ENCODE measurements around the gene LPCAT1.

Gene LPCAT1

DNA sequence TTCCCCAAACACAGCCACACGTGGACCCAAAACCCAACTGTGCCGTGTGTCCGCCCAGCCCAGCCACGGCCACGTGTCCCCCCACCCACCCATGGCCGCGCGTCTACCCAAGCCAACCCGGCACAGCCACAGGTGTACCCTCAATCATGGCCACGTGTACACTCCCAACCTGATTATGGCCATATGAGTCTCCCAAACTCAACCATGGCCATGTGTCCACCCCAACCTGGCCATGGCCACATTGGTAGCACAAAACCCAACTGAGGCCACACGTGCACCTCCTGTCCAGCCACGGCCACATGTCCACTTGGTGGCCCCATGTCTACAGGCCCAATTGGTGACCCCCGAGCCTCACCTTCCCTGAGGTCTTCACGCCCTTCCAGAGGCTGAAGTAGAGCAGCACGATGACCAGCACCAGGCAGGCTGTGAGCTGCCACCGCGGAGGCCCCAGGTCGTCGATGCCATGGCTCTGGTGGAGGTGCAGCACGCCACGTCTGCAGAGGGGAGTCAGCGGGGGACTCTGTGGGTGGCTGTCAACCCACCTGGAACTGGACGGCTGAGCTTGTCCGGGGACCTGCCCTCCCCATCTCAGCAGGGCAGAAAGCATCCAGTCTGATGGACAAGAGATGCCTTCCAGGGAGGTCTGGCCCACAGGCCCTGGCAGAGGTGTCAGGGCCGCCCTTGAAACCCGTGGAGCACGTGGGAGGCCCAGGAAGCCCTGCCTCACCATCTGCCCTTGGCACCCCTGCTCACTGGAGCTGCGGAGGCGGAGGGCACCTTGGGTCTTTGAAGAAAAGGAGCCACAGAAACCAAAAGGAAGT is 102.0 kb downstream of the LPCAT1 start:
- DNase-seq (ENCODE audit: low spot score): no peak

DNA sequence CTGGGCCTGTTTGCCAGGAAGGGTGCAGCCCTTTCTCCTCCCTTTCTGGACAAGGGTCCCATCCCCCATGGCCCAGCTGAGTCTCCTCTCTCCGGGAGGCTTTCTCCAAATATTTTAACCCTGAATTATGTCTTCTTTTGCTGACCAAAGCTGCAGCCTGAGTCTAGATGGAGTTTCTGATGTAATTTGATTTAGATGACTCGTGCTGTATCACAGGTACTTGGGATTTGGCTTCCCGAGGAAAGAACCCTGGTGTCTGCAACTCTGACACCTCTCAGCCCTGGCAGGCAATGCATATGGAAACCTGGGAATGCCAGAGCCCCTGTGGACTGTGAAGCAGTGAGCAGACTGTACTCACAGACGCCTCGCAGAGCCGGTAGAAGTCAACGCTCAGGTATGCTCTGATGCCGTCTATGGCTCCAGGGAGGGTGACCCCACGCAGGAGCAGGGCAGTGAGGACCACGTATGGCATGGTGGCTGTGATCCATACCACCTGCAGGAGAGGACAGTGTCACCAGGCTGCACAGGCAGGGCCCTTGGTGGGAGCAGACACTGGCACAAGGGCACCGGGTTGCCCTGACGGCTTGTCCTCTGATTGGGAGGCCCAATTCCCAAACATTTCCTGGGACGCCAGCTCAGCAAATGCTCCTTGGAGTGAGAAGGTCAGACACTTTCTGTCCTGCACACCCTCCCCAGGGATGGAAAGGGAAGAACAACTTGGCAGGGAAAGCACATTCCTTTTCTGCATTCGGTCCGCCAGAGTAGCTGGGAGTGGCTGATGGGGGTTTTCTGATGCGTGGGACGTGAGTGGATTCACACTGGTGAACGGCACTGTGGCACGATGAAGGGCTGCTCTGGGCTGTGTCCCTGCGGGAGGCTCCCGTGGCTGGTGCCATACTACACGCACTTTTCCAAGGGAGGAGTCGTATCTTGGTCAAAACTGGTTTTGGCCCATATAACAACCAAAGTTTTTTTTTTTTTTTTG is 103.3 kb downstream of the LPCAT1 start:
- DNase-seq (ENCODE audit: low spot score): peak; percentile 28

DNA sequence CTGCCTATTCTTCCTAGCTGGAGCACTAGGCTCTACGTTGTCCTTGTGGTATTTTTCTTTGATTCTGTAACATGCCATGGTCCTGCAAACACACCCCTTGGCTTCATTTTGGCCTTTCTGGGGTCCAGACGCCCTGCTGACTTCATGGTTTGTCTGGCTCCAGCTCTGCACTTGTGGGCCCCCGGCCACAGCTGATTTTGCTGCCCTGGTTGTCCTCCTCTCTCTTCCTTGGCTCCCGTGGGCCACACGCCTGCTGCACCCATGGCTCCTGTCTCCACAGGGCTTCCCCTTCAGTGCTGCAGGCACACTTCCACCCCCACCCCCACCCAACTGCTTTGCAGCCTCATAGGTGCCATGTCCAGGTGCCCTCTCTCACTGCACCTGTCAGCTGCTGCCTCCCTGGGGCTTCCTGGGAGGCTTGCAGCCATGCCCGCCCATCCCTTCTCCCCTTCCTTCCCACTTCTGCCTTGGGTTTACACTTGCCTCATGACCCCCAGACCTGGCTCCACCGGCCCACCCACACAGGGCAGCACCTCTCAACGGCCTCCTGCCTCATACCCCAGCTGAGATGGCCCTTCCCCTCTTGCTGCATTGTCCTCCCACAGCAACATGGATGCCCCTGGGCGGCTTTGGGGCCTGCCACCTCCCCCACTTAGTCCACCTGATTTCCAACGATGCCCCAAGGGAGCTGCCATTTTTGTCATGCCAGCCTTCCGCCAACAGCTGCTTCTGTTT is 104.1 kb downstream of the LPCAT1 start:
- DNase-seq (ENCODE audit: low spot score): no peak

DNA sequence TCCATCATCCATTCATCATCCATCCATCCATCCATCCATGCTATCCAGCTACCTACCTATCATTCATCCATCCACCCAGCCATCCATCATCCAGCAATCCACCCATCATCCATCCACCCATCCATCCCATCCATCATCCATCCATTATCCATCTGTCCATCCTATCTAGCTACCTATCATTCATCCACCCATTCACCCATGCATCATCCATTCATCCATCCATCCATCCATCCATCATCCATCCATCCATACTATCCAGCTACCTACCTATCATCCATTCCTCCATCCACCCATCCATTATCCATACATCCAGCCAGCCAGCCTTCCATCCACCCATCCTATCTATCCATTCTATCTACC is 104.9 kb downstream of the LPCAT1 start:
- no peak for DNase-seq (ENCODE audit: low spot score)

DNA sequence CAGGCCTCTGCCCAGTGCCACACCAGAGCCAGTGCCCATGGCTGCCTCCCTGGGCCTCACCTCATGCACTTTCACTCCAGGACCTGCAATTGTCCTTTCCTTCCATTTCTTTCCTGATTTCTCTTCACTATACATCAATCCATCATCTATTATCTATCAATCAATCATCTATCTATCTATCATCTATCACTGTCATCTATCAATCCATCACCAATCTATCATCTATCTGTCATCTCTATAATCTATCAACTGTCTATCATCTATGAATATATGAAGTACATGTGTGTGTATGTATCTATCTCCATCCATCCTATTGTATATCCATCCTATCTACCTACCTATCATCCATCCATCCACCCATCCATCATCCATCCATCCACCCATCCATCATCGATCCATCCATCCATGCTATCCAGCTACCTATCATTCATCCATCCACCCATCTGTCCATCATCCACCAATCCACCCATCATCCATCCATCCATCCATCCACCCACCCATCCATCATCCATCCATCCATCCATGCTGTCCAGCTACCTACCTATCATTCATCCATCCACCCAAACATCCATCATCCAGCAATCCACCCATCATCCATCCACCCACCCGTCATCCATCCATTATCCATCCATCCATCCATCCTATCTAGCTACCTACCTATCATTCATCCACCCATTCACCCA is 105.4 kb downstream of the LPCAT1 start:
- DNase-seq (ENCODE audit: low spot score): no peak

DNA sequence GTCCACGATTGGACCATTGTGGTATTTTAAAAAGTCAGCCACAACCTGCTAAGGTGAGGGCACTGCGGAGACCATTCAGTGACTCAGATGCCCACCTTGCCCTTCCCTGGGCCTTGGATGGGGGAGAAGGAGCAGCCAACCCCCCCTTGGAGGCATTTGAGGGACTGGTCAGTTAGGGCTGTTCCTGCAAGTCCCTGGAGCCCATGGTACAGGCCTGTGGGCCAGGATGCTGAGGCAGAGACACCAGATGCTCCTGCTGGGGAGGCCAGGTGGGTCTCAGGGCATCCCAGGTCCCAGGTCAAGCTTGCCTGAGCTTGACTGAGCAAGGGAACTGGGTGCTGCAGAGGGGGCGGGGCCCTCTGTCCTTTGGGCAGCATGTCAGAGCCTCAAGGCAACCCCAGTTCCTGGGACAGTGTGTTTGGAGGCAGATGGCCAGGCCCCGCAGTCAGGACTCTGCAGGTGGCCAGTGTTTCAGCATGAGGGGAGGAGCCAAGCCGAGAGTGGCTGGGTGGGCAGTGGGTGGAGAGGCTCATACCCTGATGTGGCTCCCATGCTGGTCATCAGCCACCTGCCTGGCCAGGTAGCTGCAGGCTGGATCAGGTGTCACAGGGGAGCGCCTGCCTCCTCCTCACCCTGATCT is 106.1 kb downstream of the LPCAT1 start:
- no peak for DNase-seq (ENCODE audit: low spot score)

DNA sequence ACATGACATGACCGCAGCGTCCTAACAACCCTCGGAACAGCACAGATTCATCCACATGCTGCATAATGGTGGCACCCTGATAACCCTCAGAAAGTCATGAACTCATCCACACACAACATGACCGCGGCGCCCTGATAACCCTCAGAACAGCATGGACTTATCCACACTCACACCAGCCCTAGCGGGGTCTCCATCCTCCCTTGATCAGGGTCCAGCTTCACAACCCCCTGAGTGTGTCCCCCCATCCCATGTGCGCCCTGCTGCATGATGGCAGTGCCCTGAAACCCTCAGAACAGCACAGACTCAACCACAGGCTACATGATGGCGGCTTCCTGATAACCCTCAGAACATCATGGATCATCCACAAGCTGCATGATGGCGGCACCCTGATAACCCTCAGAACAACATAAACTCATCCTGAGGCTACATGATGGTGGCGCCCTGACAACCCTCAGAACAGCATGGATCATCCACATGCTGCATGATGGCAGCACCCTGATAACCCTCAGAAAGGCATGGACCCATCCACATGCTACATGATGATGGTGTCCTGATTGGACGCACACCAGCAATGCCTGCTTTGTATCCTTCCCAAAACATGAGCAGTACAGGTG is 106.8 kb downstream of the LPCAT1 start:
- no peak for DNase-seq (ENCODE audit: low spot score)

DNA sequence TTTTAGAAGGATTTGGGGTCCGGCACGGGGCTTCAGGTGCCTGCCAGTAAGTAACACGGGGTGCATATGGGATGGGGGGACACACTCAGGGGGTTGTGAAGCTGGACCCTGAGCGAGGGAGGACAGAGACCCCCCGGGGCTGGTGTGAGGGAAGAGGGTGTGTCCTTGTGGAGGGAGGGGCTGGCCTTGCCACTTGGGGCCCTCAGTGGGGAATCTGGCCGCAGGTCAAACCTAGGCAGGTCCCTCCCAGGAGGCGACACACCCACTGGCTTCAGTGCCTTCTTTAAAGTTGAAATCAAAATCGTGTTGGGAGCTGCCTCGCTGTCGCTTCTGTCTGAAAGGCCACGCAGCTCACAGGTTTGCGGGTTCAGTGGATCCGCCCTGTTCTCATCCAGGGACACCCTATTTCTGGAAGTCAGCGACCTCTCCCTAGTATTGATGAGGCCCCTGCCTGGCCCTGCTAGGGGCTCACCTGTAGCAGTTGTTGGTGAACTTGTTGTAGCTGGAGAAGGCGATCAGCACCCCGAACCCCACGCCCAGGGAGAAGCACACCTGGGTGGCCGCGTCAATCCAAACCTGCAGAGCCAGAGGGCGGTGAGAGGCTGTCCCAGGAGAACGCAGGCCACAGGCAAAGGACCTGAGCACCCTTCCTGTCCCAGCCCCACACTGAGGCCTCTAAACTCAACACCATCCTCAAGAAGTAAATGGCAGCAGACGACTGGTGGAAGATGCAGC is 108.0 kb downstream of the LPCAT1 start:
- no peak for DNase-seq (ENCODE audit: low spot score)

DNA sequence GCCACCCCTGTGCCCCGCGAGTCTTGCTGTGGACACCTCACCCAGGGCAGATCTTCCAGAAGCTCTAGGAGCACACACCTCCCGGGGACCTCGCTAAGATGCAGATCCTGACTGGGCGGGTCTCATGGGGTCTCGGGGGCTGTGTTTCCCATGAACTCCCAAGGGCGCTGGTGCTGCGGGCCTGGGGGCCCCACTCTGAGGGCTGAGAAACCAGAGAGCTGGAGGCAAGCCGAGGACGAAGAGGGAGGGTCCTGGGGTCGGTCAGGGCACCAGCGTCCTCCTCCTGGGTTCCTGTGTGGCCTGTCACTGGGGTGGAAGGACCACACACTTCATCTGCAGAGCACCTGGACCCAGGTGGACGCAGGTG is 108.7 kb downstream of the LPCAT1 start:
- no peak for DNase-seq (ENCODE audit: low spot score)

DNA sequence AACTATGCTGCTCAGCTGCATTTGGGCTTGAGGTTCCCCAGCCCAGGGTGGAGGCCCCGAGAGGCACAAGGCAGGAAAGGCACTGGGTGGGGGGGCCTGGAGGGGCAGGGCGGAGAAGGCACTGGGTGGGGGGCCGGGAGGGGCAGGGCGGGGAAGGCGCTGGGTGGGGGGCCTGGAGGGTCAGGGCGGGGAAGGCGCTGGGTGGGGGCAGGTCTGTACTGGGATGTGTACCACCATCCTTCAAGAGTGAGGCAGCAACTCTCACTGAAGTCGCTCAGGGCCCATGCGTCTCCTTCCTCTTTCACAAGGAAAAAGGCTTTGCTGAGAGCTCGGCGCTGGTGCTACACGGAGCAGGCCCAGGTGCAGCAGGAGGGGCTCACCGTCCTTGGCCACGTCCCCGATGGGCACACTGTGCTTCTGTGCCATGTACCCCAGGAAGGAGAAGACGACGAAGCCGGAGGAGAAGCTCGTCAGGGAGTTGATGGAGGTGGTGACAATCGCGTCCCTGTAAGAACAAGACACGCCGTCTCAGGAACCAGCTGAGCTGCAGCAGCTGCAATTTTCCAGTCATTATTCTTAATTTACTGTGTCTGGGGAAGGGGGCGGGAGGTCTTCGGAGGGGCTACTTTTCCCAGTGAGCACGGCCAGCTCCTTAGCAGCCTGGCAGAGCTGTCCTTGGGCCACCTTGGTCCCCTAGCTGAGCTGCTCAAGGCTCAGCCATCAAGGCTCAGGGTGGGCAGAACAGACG is 109.3 kb downstream of the LPCAT1 start:
- no peak for DNase-seq (ENCODE audit: low spot score)

DNA sequence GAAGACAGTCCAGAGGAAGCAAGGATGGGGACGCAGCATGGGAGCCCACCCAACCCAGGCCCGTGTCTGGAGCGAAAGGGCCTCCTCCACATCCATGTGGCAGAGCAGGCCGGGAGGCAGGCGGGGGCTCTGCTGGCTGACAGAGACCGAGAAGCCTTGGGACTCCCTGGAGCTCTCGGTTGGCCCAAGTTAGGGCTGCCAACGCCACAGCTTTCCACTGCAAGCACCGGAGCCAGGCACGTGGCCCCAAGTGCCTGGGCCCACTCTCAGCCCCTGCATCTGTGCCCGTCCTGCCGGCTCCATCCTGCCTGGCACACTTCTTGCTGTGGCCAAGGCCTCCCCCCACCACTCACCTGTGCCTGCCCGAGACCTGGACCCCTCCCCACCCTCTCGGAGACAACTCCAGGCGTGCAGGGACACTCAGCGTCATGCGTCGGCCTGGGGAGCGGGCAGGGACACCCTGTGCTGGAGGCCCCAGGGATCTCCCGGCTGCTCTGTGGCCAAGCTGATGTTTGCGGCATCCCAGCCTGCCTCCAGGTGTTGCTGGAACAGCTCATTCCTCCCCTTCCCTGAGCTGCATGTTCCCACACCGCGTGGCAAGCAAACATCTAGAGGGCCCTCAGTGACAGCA is 110.0 kb downstream of the LPCAT1 start:
- DNase-seq (ENCODE audit: low spot score): no peak

DNA sequence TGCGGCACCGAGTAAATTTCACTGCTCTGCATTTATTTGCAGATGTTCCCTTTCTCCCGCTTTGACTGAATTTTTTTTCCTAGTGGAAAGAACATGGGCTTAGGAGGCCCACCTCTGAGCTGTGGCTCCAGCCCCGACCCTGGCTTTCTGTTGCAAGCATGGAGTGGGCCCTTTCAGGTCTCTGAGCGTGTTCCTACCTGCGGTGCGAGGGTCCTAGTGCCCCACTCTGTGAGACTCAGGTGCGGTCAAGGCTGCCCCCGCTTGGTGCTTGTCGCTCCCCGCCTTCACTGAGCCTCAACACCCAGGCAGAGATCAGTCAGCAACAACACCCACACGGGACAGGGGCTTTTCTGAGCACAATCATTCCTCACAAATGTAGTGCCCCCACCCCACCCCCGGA is 110.5 kb downstream of the LPCAT1 start:
- no peak for DNase-seq (ENCODE audit: low spot score)

DNA sequence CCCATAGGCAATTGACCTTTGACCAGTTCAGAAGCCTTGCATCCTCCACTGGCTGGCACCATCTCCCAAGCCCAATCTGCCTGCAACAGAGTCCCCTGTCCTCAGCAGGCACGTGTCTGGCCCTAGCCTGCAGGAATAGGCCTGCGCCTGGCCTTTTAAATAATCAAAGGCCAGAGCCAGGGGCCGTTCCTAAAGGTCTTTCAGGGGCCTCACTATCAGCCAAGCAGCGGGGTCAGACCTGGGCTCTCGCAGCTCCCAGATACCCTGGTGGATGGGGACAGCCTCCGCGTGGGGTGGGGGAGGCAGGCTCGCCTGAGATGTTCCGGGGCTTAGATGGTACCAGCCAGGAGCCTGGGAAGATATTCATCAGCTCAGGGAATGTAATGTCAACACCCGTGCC is 111.1 kb downstream of the LPCAT1 start:
- DNase-seq (ENCODE audit: low spot score): no peak

DNA sequence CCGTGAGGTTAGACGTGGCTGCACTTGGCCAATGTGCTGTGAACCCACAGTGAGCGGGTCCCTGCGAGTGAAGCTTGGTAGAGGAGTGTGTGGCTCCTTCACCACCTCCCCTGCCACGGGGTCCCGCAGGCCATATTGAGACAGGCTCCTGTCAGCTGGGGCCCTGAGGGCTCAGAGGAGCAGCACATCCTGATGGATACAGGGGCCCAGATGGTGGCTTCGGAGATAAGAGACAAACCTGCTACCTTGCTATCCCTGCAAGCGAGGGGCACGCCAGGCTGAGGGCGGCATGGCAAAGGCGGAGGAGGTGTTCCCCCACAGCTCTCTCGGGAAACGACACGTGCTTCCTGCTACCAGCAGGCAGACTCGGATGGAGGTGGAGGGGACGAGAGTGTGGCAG is 111.6 kb downstream of the LPCAT1 start:
- no peak for DNase-seq (ENCODE audit: low spot score)
